GM12878 (cell line): ENCODE results near the gene TADA1. TPM values are rescaled to one million over a fixed set of nuclear protein-coding genes. Genes with fewer than 3 reads are reported as not detected.

ENCODE experiments used
- ATAC-seq: fragments of 200-7000 bp; cut with Tn5 transposase; 3 replicates; pipeline ENCODE4 v1.9.1; 2020; ENCODE audit warnings: mild to moderate bottlenecking, moderate library complexity
- BruUV-seq: library from RNA; stranded (reverse); fragments of 400-500 nt; replicated peaks from 2 replicates; lab custom pipeline; 2021; lab: Mats Ljungman, UMichigan
- CTCF ChIA-PET: fragments of 300-600 bp; sonication (Branson Sonifier 250); formaldehyde crosslinking; extraction: SDS; loops from one replicate; lab custom pipeline; 2021; ENCODE audit warnings: inconsistent platforms; lab: Yijun Ruan, JAX
- POLR2A ChIA-PET: fragments of 350-600 bp; formaldehyde crosslinking; extraction: SDS; loops from one replicate; lab custom pipeline; 2021; ENCODE audit warnings: inconsistent platforms; lab: Charles Lee
- RAD21 ChIA-PET: fragments of 300-600 bp; sonication (Branson Sonifier 250); formaldehyde crosslinking; loops from one replicate; lab custom pipeline; 2023; ENCODE audit warnings: antibody characterized with exemption; ENCODE audit not compliant: unreplicated experiment; lab: Charles Lee
- SMC1A ChIA-PET: fragments of 300-600 bp; sonication (Branson Sonifier 250); formaldehyde crosslinking; loops from one replicate; lab custom pipeline; 2023; ENCODE audit not compliant: unreplicated experiment, uncharacterized antibody; lab: Charles Lee
- DNase-seq: peaks from one replicate; pipeline ENCODE4 v3.0.0-alpha.2; 2011; ENCODE audit warnings: low read depth, low spot score
- FAIRE-seq: peaks from 3 replicates; lab custom pipeline; 2011; peaks lifted over from hg19 to GRCh38; lab: Jason Lieb, UNC
- H2AFZ ChIP-seq: 2 replicates; pipeline ENCODE4 v1.6.0; 2011; ENCODE audit warnings: low read depth, low read length, control low read depth; ENCODE audit not compliant: control insufficient read depth
- H3K27ac ChIP-seq: 2 replicates; pipeline ENCODE4 v1.5.1; 2011; ENCODE audit warnings: control low read depth; ENCODE audit not compliant: control insufficient read depth, insufficient read depth
- H3K27me3 ChIP-seq, 2 experiments: replicated peaks in 1 of 2; 2 replicates each; pipeline versions ENCODE4 v1.6.0 to v1.6.1; 2011; ENCODE audit warnings: low read length in 1 of 2; ENCODE audit not compliant: control insufficient read depth in 2 of 2, insufficient read depth in 2 of 2
- H3K36me3 ChIP-seq, 2 experiments: 2 replicates each; pipeline ENCODE4 v1.5.1; 2011; ENCODE audit warnings: low read length in 1 of 2; ENCODE audit not compliant: control insufficient read depth in 2 of 2, insufficient read depth in 2 of 2
- H3K4me1 ChIP-seq: 2 replicates; pipeline ENCODE4 v1.6.1; 2011; ENCODE audit warnings: mild to moderate bottlenecking, low read length, moderate library complexity, mixed read lengths; ENCODE audit not compliant: control insufficient read depth, insufficient read depth
- H3K4me2 ChIP-seq: 2 replicates; pipeline ENCODE4 v1.6.0; 2011; ENCODE audit warnings: control low read depth; ENCODE audit not compliant: control insufficient read depth, insufficient read depth
- H3K4me3 ChIP-seq: fragments of 200-600 bp; sonication (generic); 2 replicates; pipeline ENCODE4 v1.5.1; 2016
- H3K79me2 ChIP-seq: 2 replicates; pipeline ENCODE4 v1.6.0; 2011; ENCODE audit warnings: low read length; ENCODE audit not compliant: control insufficient read depth, insufficient read depth
- H3K9ac ChIP-seq: 2 replicates; pipeline ENCODE4 v1.8.0; 2011; ENCODE audit warnings: low read length, control low read depth, mixed read lengths; ENCODE audit not compliant: control insufficient read depth, insufficient read depth
- H3K9me3 ChIP-seq: replicated peaks from 3 replicates; pipeline ENCODE4 v1.5.1; 2011; ENCODE audit warnings: mild to moderate bottlenecking, low read length; ENCODE audit not compliant: control insufficient read depth, insufficient read depth
- H4K20me1 ChIP-seq: 2 replicates; pipeline ENCODE4 v1.6.0; 2011; ENCODE audit not compliant: control insufficient read depth, insufficient read depth
- MYC ChIP-seq: IDR thresholded peaks from 2 replicates; pipeline ENCODE4 v1.6.1; 2011; ENCODE audit warnings: mild to moderate bottlenecking, low read length, moderate library complexity, inconsistent platforms; ENCODE audit not compliant: insufficient read depth, insufficient replicate concordance, insufficient read length, severe bottlenecking
- PBX3 ChIP-seq: IDR thresholded peaks from 2 replicates; pipeline ENCODE4 v1.6.1; 2011; ENCODE audit warnings: mild to moderate bottlenecking, low read depth, low read length, moderate library complexity; ENCODE audit not compliant: insufficient replicate concordance
- WGBS: methylation state at CpG from one replicate; pipeline ENCODE4 v1.1.6; 2016; ENCODE audit warnings: low lambda C conversion rate; ENCODE audit not compliant: insufficient replicate concordance, insufficient coverage; ENCODE audit errors: missing lambda C conversion rate; 5-methylcytosine and 5-hydroxymethylcytosine counted together
- in situ Hi-C: fragments of 300-500 bp; cut with MboI; formaldehyde crosslinking; loops from 9 replicates; pipeline ENCODE4 v1.14.3; 2018; ENCODE audit warnings: mixed read lengths
- intact Hi-C: fragments of 100-400 bp; cut with micrococcal nuclease; formaldehyde crosslinking; loops from one replicate; pipeline ENCODE4 v1.14.2; 2022; ENCODE audit not compliant: unreplicated experiment
- polyA plus RNA-seq, 11 experiments: library from polyadenylated mRNA; depleted of rRNA in 4 of 11; unstranded in 6 of 11; stranded (reverse) in 5 of 11; fragments of >200 nt; fragmentation: Nextera tagmentation in 4 of 11; fragmentation: Illumina TruSeq in 1 of 11; extraction: Ambion mirVana in 4 of 11; extraction: Trizol in 1 of 11; gene quantifications; 1 replicate in 1 of 11; 2 replicates in 10 of 11; pipeline versions ENCODE4 v1.2.1 to v1.2.3, GENCODE V29; 2011 to 2016; ENCODE audit warnings: inconsistent platforms in 2 of 11, missing spikeins in 2 of 11, low read depth in 1 of 11
- total RNA-seq, 4 experiments: library from RNA; depleted of rRNA in 3 of 4; stranded (reverse); fragments of >200 nt in 3 of 4; fragmentation: Illumina TruSeq in 1 of 4; extraction: Trizol in 1 of 4; gene quantifications; 2 replicates each; pipeline versions ENCODE4 v1.2.1 to v1.2.3, GENCODE V29; 2013 to 2021

The TADA1 gene
- total and polyA plus RNA-seq, 10 of the 15 experiments (the other 5 are each of a cell fraction or from before 2014, with no cell fraction given): 15.2 to 38.6 (median 26.5) TPM

GRCh38 chr1:166844791-166845190 lies 31.3 kb downstream of the TADA1 start (continued):
- TF ChIP-seq MYC: no peak

- FAIRE-seq: no peak
- no TSS peak for BruUV-seq
- peaks cover 19 to 42% of the 10 kb centered on the region in 2 experiments for H3K36me3 ChIP-seq
- no peak overlapping the region for H3K4me3 ChIP-seq
- TF ChIP-seq PBX3: no peak
- TF ChIP-seq, all 136 proteins: peak for 0
- Histone ChIP-seq H3K4me2 (no peak overlapping the region), H2AFZ (no peak overlapping the region), H3K9ac (no peak overlapping the region), H3K9me3 (no peaks in the 10 kb centered on the region), H4K20me1 (no peaks in the 10 kb centered on the region; the same call in 1 of the 2 replicates), H3K27ac (no peak overlapping the region), H3K79me2 (peaks cover 20% of the 10 kb centered on the region), H3K4me1 (peaks cover 5% of the 10 kb centered on the region; the same call in 1 of the 2 replicates), H3K27me3 (no peaks in the 10 kb centered on the region)
- ChIA-PET POLR2A (no interaction called here), SMC1A (interaction anchor here (1.2 kb wide), 1 partner anchor 22 kb away, joined by 3 read pairs; no protein-coding TSS in a partner anchor), CTCF (interaction anchor here (1.0 kb wide), 1 partner anchor 20 kb away, joined by 4 read pairs; no protein-coding TSS in a partner anchor), RAD21 (no interaction called here)
- WGBS: 91% methylated on average over 7 of the region's 7 CpGs
- no peak for ATAC-seq
- no peak for DNase-seq
- in situ Hi-C loops (no loop called here), intact Hi-C loops (no loop called here)
These were observed 32.1 kb downstream of the TADA1 start for GRCh38 chr1:166843769-166844596.
